Dedifferentiated amniotic fluid mesenchymal stem cell (primary cell): ENCODE measurements around the gene ZNF556.
A peak's percentile ranks its signal among the peaks of the same experiment; 100 is the strongest.

ENCODE experiments used
- DNase-seq: peaks from one replicate; pipeline ENCODE4 v3.0.0-alpha.2; 2016; ENCODE audit errors: extremely low spot score

The ZNF556 gene

DNA sequence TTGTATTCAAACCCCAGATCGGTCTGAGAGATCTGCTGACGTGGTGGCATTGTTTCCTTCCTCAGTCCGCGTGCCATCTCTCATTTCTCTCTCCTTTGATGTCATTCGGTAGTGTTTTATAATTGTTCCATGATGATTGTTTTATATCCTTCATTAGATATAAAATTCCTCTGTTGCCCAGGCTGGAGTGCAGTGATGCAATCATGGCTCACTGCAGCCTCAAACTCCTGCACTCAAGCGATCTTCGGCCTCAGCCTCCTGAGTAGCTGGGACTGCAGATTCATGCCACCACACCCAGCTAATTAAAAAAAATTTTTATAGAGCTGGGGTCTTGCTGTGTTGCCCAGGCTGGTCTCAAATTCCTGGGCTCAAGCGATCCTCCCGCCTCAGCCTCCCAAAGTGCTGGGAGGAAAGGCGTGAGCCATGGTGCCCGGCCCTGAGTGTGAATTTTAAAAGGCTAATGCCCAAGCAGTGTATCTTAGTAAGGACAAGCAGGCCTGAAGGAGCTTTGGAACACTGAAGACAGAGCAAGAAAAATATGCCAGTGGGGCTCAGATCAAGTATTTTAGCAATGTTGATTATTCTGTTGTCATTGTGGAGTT is 38.9 kb downstream of the ZNF556 start:
- DNase-seq, result no peak

DNA sequence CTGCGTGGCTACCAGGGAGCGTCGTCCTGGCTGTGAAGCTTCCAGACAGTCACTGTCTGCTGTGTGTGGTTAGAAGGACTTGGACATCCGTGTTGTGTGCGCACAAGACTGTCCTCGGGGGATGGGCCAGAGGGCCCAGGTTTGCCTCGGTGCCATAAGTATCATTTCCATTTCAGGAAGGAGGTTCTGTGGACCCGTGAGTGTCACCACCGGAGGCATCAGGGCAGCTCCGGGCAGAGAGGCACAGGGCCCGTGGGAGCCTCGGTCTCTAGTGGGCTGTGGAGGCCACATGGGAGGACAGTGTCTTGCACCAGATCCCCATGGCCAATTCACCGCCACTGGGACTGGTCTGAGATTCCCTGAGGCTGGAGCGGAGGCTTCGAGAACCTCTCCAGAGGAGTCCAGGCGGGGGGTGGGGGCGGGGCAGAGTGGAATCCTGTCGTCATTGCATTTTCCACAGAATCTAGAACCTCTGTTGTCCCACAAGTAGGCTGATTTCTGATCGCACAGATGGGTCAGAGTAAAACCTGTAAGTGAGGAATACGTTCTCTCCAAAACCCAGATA is 39.6 kb downstream of the ZNF556 start:
- DNase-seq, result no peak

- no peak for DNase-seq
Observed at GRCh38 chr19:2912306-2912705, 45.2 kb downstream of the ZNF556 start.

- DNase-seq, result no peak
Observed at GRCh38 chr19:2917275-2918184, 50.4 kb downstream of the ZNF556 start.

DNA sequence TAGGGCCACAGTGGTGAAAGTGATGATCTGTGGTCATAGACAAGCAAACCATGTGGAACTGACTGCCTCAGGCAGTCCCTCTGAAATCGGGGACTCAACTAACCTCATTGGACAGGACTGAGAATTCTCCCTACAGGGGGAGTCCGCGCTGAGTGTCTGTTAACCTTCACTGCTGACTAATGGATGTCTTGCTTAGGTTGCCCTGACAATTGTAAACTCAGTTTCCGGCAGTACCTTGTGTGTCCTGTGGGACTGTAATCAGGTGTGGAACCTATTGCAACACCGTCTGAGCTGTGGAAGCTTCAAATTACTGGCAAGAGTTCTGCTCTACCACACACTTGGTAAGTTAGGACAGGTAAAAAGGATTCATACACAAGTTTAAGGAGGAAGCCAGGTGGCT is 55.9 kb downstream of the ZNF556 start:
- DNase-seq, result no peak

DNA sequence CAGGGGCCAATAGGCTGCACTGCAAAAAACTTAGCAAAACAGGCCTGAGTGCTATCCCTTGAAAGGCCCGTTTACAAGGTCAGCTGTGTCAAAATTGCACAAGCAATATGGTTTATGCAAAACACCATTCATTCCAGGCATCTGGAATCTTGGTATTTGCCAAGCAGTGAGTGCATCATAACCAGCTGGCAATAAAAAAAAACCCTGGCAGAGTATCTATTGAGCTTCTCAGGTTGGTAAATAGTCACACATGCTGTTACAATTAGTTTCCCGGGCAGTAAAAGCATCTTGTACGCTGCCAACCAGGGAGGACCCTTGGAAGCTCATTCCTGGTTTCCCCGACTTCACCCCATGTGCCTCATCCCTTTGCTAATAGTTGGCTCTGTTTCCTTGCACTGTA is 56.4 kb downstream of the ZNF556 start:
- DNase-seq, result peak; percentile 43

DNA sequence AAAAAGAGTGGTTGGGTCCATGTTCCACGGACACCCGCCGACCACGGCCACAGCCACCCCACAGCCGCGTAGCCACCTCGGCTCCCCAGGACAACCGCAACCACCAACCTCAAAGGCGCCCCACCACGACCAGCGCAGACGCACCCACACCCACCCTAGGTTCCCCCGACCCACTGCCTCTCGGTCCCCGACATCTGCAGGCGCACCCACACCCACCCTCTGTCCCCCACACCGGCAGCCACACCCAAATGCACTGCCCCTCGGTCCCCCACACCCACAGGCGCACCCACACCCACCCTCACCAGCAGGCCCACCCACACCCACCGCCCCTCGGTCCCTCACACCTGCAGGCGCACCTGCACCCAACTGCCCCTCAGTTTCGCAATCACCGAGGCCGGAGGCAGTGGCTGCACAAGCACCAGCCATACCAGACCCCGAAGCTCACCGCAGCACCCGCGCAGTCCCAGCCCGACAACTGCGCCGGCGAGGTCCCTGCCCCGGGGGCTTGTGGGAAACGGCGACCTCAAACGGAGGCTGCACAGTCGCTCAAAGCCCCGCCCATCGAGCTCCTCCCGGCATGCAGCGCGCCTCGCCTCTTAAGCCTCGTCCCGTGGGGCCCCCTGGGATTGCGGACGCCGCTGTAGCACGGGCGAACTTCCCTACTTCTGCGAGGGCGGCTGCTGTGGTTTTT is 59.4 kb downstream of the ZNF556 start:
- DNase-seq, result no peak

- DNase-seq, result no peak
Observed at GRCh38 chr19:2927032-2927430, 59.9 kb downstream of the ZNF556 start.
